ENCODE measurements around the gene CDH13. TPM values are rescaled to one million over a fixed set of nuclear protein-coding genes. Genes with fewer than 3 reads are reported as not detected.

Gene CDH13
- total and polyA plus RNA-seq, 2 of the 8 experiments (the other 6 are each of a cell fraction or from before 2014, with no cell fraction given), result 2.3 to 2.4 TPM

DNA sequence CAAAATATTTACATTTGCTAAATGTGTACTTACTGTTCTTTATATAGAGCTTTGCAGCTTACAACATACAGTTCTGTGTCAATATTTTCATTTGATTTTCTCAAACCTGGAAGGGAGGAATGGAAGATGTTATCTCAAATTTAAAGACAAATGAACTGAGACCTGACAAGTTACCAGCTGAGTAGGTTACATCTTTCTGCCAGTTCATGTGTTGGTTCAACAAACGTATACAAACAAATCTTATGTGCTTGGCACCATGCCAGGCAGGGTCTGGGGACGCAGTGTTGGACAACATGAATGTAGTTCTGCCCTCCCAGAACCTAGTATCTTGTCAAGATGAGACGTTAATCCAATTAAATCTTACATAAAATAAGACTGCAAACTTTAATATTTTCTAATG, 673.6 kb downstream of the CDH13 start:
- Histone ChIP-seq H3K27ac (ENCODE audit: low read depth, low read length) (no peak overlapping the region), H2BK15ac (ENCODE audit: low read length) (no peak overlapping the region), H2AFZ (ENCODE audit: low read length) (no peak overlapping the region), H3K36me3 (ENCODE audit: control insufficient read depth in 2 of 4, insufficient read depth in 4 of 4, low read length in 3 of 4) (no peaks in the 10 kb centered on the region), H3K4me3 (ENCODE audit: extremely low read depth in 1 of 4, insufficient read depth in 2 of 4, low read depth in 3 of 4, low read length in 4 of 4) (no peak overlapping the region), H4K91ac (replicated peaks; ENCODE audit: insufficient read length, low read length) (no peak overlapping the region), H4K20me1 (replicated peaks in 1 of 2; ENCODE audit: control insufficient read depth in 1 of 2, insufficient read depth in 2 of 2, low read length in 2 of 2) (no peaks in the 10 kb centered on the region), H2AK5ac (ENCODE audit: low read depth, low read length) (no peak overlapping the region), H3K23me2 (ENCODE audit: low read depth, low read length) (no peaks in the 10 kb centered on the region), H3K23ac (ENCODE audit: insufficient read length) (no peak overlapping the region), H3K4ac (replicated peaks; ENCODE audit: insufficient read length, low read depth, low read length) (no peak overlapping the region), H4K5ac (ENCODE audit: insufficient read length, low read depth, low read length) (no peak overlapping the region), H3K14ac (ENCODE audit: insufficient read length) (no peak overlapping the region), H4K8ac (ENCODE audit: extremely low read depth, insufficient read depth, low read length) (no peak overlapping the region), H3K4me2 (ENCODE audit: insufficient read depth in 1 of 2, low read depth in 2 of 2, low read length in 2 of 2) (no peak overlapping the region), H2BK5ac (ENCODE audit: low read depth, low read length) (no peak overlapping the region), H2BK20ac (ENCODE audit: low read length) (no peak overlapping the region), H3K18ac (ENCODE audit: extremely low read depth, low read length) (no peak overlapping the region), H2BK12ac (ENCODE audit: low read depth, low read length) (no peak overlapping the region), H3K9me3 (ENCODE audit: insufficient read depth in 2 of 2, low read depth in 1 of 2, low read length in 1 of 2) (no peaks in the 10 kb centered on the region), H3K56ac (replicated peaks; ENCODE audit: insufficient read length, low read depth, low read length) (no peak overlapping the region), H3K9ac (replicated peaks in 1 of 4; ENCODE audit: extremely low read depth in 1 of 4, low read depth in 3 of 4, low read length in 3 of 4) (no peak overlapping the region), H3K27me3 (replicated peaks in 1 of 4; ENCODE audit: control insufficient read depth in 3 of 4, extremely low read depth in 1 of 4, insufficient read depth in 3 of 4, low read length in 3 of 4) (no peaks in the 10 kb centered on the region), H2BK120ac (replicated peaks; ENCODE audit: low read depth, low read length) (no peak overlapping the region), H3K79me2 (ENCODE audit: control insufficient read depth in 1 of 2, insufficient read depth in 2 of 2, low read length in 2 of 2) (no peaks in the 10 kb centered on the region), H3K79me1 (ENCODE audit: low read depth, low read length) (no peaks in the 10 kb centered on the region), H3K4me1 (replicated peaks in 1 of 4; ENCODE audit: control insufficient read depth in 3 of 4, insufficient read depth in 4 of 4, low read length in 3 of 4) (no peaks in the 10 kb centered on the region)
- 90% methylated on average over 3 of the region's 3 CpGs; no CpG with 5 or more reads in 1 of the 2 experiments for WGBS, 2 experiments (ENCODE audit: extremely low coverage in 1 of 2, insufficient coverage in 1 of 2, insufficient read length in 1 of 2, insufficient replicate concordance in 2 of 2, low coverage in 1 of 2, low lambda C conversion rate in 2 of 2, missing lambda C conversion rate in 1 of 2)
- DNase-seq (ENCODE audit: low read depth in 1 of 2, low spot score in 2 of 2), result no peak
- POLR2A ChIA-PET (ENCODE audit: partially characterized antibody), result no interaction called here
- FAIRE-seq, result no peak
- CTCF ChIA-PET (ENCODE audit: partially characterized antibody), result no interaction called here
- no peak for TF ChIP-seq TAF1 (IDR thresholded peaks at IDR 0.05; ENCODE audit: low read depth, low read length)
- no peak for TF ChIP-seq CHD2 (IDR thresholded peaks at IDR 0.05; ENCODE audit: low read length)
